Measurements from ENCODE around the gene CAPN1.
"Not testable (repeated sequence)": the region's sequence is repeated elsewhere in the genome, so short reads cannot be mapped to it uniquely, and the experiment has no call there.

Gene CAPN1

DNA sequence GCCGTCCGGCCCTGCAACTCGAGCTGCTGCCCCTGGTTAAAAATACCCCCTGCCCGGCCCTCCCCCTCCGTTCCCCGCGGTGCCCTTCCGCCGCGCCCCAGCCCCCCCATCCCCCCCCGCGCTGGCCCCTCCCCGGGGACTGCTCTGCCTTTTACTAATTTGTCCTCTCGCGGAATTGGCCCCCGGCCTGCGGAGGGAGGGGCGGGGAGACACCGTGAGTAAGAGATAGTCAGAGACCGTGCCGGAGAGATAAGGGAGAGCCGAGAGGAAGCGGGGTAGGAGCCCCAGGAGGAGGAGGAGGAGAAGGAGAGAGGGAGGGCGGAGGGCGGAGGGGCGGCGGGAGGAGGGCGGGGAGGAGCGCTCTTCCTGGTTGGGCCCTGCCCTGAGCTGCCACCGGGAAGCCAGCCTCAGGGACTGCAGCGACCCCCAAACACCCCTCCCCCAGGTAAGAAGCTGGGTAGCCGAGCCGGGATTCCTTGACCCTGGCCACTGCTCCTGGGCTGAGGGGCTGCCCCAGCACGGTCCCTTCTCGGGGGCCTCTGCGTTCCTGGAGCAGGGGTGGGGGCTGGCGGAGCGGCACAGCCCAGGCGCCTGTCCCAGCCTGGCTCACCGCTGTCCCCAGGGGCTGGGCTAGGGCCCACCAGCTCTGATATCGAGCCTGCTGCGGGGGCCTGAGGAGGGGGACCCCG, at the start of gene CAPN1:
Gene CAPN1 (plus strand): TSS at position 360 of the 689 bp plus-strand sequence. CDS start 774 bp downstream, outside the sequence.
- in situ Hi-C loops (cut with MboI; ENCODE audit: low sequenced_read_pairs) = no loop called here

DNA sequence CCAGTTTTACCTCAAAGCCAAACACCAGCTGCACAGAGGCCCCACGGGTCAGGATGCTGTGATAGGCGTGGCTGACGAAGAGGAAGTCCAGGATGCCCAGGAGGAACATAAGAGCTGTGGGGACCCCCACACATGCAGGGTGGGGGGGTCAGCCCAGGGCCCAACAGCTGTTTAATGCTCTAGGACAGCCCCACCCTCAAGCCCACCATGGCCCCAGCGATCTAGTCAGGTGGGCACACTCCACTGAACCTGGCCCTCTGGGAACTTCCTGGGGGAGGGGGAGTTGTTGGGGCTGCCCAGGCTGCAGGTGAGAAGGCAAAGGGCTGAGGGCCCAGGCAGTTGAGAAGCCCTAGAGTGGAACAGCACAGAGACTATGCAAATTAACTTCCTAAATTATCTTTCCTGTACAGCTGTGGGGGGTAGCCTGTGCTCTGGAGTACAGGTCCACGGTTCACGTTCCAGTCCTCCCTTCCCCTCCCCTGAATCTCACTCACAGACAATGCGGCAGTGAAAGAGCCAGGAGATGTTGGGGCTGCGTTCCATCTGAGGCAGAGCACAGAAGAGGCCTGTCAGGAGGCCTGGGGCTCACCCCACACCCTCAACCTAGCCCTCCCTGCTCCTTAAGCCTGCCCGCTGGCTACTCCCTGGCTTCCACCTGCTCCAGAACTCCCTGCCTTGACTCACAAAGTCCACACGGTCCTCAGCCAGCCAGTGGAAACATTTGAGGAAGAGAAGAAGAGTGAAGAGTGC, 49.3 kb upstream of the CAPN1 start:
- in situ Hi-C loops (cut with MboI; ENCODE audit: low sequenced_read_pairs) = no loop called here

DNA sequence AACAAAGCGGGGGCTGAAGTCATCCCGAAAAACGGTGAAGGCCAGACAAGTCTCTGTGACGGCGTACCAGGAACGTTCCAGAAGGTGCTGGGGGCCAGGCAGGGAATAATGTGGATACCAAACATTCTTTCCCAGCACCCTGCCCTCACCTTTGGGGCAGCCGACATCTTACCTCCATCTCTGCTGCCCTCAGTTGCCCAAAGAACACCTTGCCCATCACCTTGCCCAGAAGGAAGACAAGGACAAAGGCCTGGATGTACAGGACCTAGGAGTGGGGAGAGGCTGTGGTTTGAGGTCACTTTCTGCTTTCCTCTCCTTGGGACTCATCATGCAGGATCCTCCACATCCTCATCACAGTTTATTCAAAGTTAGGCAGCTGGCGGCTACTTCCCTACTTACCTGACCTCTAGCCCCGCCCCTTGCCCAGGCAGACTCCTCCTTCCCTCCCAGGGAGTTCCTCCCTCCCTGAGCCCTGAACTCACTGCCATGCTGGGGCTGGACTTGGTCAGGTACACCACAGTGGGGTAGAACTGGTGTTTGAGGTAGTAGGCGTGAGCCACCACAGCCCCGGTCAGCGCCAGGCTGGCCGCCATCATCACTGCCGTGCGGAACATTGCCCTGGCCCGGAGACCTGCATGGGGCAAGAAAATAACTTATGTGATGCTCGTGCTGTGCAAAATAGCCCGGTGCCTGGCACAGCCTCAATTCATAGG, 48.6 kb upstream of the CAPN1 start:
- in situ Hi-C loops (cut with MboI; ENCODE audit: low sequenced_read_pairs) = no loop called here

DNA sequence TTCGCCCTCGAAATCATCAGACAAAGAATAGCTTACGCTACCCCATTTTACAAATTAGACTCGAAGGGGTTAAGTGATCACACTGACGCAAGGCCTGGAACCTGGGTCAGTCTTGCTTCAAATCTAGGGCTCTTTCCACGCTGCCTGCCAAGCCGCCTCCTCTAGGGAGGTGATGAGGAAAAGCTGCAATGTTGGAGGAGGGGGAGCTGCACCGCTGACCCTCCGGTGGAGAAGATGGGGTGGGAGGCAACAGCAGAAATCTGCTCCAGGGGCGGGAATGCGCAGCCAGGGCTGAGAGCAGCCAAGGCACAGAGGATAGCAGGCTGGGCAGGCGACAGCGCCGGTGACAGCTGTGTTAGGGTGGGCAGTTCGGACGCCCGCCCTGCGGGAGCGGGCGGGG, 48.0 kb upstream of the CAPN1 start:
- in situ Hi-C loops (cut with MboI; ENCODE audit: low sequenced_read_pairs) = no loop called here

DNA sequence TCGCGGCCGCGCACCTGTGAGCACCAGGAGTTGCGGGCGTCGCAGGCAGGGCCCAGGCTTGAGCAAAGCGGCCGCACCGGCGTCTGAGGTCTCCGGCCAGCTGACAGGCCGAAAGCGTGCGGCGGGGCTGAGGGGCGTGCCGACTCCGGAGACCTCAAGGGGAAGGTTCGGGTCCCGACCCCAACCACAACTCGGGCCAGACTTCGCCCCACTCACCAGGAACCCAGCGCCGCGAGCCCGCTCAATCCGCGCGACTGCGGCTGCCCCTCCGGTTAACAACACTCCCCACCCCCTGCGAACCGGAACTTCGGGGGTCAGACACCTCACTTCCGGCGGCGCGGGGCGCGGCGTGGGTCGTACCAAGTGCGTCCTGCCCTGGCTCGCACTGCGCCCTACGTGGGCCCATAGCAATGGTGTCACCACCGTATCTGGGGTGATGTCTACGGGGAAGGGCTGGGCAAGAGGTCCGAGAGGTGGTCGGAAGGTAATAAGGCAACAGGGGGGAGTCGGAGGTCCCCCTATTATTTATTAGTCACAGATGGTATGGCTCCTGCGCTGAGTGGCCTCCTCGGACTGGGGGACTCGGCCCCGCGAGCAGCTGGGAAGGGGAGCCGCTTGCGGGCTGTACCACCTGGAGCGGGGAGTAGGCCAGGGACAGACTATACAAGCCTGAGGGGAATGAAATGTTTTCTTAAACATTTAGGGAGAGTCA, 47.3 kb upstream of the CAPN1 start, which contains the start of gene SYVN1:
Gene SYVN1 (minus strand): TSS at position 280 of the 712 bp plus-strand sequence. CDS start 918 bp downstream, outside the sequence.
- in situ Hi-C loops (cut with MboI; ENCODE audit: low sequenced_read_pairs) = no loop called here

DNA sequence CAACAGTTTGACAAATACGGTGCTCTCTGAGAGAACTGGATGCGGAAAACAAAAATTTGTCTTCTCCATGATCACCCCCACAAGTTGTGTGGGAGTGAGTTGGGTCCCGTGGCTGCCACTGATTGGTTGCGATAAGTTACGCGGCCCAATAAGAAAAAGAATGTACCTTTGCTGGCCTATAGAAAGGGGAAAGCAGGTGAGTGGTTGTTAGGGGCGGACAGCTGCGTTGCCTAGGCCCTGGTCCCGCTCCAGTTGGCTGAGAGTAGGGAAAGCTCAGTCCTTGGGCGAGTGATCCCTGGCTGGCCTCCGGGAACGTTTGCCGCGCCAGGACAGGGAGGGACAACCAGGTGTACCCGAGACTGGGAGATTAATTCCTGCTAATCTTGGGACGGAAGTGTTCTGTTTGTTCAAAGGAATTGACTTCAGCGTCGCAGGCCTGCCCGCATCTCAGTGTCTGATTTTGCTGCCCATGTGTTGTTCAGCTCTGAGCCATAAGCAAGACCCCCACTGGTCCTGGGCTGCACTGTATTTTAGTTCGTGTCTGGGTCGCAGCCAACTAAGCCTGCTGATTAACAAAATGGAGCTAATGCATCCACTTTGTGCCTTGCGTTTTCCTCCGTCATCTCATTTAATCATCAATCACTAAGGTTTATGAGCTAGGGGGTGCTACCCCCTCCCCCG, 46.6 kb upstream of the CAPN1 start:
- in situ Hi-C loops (cut with MboI; ENCODE audit: low sequenced_read_pairs) = no loop called here

DNA sequence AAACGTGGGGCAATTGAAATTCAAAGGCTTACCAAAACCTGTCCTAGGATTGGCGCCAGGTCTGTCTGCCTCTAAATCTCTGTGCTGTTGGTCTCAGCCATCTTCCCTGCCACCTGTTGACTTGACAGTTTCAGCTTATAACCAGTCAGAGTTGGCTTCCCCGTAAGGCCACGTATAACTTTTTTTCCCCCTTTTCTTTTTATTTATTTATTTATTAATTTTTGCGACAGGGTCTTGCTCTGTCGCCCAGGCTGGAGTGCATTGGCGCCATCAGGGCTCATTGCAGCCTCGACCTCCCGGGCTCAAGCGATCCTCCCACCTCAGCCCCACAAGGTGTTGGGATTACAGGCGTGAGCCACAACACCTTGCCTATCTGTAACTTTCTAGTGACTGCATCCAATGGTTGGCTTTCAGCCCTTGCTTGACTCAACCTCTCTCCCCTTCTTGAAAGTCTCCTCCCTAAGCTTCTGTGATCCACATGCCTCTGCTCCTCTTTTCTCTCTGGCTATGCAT, 46.0 kb upstream of the CAPN1 start:
- in situ Hi-C loops (cut with MboI; ENCODE audit: low sequenced_read_pairs) = no loop called here

DNA sequence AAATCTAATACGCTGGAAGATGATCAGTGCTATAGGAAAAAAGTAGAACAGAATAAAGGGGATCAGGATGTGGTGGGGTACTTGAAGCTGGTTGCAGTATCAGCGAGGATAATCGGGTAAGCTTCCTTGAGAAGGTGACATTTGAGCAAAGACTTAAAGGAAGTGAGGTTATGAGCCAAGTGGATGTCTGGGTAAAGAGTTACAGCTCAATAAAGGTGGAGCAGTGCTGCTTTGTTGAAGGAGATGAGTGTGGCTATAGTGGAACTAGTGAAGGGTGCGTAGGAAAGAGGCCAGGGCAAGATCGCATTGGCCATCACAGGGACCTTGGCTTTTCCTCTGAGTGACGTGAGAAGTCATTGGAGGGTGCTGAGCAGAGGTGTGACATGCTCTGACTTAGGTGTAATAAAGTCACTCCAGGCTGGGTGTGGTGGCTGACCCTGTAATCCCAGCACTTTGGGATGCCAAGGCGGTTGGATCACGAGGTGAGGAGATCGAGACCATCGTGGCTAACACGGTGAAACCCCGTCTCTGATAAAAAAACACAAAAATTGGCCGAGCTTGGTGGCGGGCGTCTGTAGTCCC, 45.1 kb upstream of the CAPN1 start:
- in situ Hi-C loops (cut with MboI; ENCODE audit: low sequenced_read_pairs) = no loop called here

DNA sequence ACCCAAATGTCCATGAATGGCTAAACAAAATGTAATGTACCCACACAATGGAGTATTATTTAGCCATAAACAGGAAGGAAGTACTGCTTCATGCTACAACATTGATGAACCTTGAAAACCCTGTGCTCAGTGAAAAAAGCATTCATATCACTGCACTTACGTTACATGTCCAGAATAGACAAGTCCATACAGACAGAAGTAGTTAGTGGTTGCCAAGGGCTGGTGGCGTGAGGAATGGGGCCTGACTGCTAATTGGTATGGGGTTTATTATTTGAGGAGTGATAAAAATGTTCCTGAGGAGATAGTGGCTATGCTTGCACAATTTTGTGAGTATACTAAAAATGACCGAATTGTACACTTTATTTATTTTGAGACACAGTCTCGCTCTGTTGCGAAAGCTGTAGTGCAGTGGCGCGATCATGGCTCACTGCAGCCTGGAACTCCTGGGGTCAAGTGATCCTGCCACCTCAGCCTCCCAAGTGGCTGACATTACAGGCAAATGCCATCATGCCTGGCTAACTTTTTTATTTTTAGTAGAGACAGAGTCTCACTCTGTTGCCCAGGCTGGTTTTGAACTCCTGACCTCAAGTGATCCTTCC, 39.7 kb upstream of the CAPN1 start:
- in situ Hi-C loops (cut with MboI; ENCODE audit: low sequenced_read_pairs) = no loop called here

DNA sequence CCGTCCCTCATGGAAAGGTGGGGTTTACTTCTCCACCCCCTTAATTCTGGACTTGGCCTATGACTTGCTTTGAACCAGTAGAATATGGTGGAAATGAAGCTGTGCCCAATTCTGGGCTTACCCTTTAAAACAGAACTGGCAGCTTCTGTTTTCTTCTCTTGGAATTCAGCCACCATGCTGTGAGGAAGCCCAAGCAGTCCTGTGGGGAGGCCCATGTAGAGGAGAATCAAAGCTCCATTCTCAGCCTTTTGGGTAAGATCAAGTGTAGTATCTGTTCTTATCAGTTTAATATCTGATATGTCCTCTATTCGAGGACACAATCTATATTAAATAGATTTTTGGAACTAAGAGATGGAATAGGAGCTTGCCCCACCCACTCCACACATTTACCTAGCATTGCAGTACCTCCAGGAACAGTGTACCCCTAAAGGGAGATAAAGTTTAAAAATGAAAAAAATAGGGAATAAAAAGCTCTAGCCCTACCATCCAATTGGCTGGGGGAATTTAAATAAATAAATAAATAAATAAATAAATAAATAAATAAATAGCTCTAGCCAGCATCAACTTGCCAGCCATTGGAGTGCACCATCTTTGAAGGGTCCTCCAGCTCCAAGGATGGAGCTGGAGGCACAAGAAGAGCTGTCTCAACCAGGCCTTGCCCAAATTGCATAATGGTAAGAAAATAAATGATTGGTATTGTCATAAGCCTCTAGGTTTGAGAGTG, 34.2 kb upstream of the CAPN1 start:
- in situ Hi-C loops (cut with MboI; ENCODE audit: low sequenced_read_pairs) = no loop called here

DNA sequence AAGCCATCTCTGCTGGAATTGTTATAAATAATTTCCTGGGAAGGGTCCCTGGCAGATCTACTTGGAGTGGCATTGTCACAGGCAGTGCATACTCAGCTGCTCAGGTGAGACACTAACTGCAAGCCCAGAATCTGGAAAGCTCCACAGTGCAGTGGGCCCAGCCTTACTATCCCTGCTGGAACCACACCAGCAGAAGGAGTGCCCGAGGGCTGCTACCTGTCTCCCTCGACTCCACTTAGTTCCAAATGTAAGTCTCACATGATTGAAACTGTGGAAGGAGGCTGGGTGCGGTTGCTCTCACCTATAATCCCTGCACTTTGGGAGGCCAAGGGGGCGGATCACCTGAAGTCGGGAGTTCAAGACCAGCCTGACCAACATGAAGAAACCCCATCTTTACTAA, 33.1 kb upstream of the CAPN1 start:
- in situ Hi-C loops (cut with MboI; ENCODE audit: low sequenced_read_pairs) = no loop called here

DNA sequence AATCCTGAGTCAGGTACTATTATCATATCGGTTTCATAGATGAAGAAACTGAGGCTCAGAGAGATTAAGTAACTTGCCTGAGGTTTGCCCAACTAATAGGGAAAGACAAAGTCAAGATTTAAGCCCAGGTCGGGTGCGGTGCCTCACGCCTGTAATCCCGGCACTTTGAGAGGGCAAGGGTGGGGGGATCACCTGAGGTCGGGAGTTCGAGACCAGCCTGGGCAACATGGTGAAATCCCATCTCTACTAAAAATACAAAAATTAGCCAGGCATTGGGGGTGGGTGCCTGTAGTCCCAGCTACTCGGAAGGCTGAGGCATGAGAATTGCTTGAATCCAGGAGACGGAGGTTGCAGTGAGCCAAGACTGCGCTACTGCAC, 31.6 kb upstream of the CAPN1 start:
- in situ Hi-C loops (cut with MboI; ENCODE audit: low sequenced_read_pairs) = not testable (repeated sequence)

DNA sequence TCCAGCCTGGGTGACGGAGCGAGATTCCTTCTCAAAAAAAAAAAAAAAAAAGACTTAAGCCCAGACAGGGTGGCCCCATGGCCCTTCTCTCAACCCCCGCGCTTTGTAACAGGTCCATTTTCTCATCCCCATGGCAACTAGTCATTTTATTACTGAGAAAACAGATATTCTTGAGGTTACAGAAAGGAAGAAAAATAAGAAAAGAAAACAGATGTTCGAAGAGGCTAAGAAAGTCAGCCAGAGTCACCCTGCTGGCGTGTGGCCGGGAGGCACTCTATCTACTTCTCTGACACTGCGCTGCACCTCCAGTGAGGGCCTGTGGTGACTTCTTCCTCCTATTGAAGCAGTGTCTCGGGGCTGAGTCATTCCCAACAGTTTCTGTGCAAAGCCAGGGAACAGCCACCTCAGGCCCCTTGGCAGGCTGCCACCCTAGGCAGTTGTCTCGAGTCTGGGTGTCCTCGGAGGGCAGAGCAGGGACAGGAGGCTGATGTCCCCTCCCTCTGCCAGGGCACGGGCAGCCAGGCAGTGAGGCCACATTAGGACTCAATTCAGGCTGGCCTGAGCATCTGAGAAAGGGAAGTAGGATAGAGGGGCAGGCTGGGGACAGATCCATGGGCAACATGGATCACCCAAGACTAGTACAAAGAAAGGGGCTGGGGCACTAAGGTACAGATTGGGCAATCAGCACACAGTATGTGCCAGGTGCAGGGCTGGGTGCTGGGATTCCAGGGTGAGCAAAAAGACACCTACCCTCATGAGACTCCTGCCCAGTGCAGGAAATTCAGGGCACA, 31.0 kb upstream of the CAPN1 start:
- in situ Hi-C loops (cut with MboI; ENCODE audit: low sequenced_read_pairs) = no loop called here

DNA sequence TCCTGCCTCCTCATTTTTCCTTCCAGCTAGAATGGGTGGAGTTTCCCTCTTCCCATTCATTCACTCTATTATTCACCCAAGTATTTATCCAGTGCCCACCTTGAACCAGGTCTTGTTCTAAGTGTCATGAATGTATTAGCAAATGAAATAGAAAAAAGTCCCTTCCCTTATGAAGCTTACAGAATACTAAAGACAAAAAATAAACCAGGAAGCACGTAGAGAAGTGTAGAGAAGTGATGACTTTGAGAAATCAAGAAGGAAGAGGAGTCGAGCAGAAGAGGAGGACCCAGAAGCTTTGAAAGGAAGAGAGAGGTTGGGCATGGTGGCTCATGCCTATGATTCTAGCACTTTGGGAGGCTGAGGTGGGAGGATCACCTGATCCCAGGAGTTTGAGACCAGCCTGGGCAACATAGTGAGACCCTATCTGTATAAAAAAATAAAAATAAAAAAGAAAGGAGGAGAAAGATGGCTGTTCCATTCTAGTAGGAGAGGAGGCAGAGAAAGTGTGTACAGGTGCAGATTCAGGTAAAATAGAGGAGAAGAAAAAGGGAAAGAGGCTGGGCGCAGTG, 30.3 kb upstream of the CAPN1 start:
- in situ Hi-C loops (cut with MboI; ENCODE audit: low sequenced_read_pairs) = no loop called here

DNA sequence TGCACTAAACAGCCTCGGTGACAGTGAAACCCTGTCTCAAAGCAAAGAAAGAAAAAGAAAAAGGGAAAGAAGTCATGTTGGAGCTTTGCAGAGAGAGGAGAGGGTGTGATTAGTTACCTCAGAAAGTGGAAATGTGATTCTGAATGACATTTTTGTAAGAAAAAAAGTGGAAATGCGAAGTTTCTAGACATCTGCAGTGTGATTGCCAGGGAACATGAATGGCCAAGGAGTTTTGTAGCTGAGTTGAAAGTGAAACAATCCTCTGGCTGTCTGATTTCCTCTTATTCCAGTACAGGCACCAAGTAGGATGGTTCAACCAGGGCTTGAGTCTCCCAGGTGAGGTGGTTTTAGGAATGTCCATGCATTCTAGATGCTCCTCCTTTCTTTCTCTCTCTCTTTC, 29.6 kb upstream of the CAPN1 start:
- in situ Hi-C loops (cut with MboI; ENCODE audit: low sequenced_read_pairs) = no loop called here

DNA sequence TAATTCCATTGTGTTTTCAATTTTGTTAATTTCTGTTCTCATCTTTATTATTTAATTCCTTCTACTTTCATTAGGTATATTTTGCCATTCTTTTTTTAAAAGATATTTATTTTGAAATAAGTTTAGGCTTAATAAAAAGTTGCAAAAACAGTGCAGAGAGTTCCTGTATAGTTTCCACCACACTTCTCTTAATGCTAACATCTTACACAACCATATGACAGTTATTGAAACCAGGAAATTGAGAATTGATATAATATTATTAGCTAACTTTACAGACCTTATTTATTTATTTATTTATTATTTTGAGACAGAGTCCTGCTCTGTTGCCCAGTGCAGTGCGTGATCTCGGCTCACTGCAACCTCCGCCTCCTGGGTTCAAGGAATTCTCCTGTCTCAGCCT, 25.5 kb upstream of the CAPN1 start:
- in situ Hi-C loops (cut with MboI; ENCODE audit: low sequenced_read_pairs) = no loop called here

DNA sequence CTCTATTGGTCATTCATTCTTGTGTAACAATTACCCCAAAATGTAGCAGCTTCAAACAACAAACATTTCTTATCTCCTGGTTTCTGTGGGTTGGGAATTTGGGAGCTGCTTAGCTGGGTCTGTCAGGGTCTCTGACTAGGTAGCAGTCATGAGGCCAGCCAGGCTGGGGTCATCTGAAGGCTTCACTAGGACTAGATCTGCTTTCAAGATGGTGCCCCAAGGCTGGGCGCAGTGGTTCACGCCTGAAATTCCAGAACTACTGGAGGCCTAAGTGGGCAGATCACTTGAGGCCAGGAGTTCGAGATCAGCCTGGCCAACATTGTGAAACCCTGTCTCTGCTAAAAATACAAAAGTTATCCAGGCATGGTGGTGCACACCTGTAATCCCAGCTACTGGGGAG, 24.8 kb upstream of the CAPN1 start:
- in situ Hi-C loops (cut with MboI; ENCODE audit: low sequenced_read_pairs) = no loop called here

DNA sequence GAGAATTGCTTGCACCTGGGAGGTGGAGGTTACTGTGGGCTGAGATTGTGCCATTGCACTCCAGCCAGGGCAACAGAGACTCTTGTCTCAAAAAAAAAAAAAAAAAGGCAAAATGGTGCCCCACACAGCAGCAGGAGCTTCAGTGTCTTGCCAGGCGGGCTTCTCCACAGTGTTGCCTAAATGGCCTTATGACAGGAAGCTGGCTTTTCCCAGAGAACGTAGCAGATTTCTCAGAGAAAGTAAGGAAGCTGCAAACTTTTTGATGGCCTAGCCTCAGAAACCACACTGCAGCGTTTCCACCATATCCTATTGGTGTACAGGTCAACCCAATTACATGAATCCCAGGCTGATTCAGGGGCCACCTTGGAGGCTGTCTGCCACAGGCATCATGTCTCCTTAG, 24.4 kb upstream of the CAPN1 start:
- in situ Hi-C loops (cut with MboI; ENCODE audit: low sequenced_read_pairs) = no loop called here

Measured in HL-60/S4 (cell line).